ENCODE data around the gene DIS3L. TPM values are rescaled to one million over a fixed set of nuclear protein-coding genes. Genes with fewer than 3 reads are reported as not detected.

DIS3L gene
- total and polyA plus RNA-seq, 2 of the 13 experiments (the other 11 are each of a cell fraction or from before 2014, with no cell fraction given), result 21.0 to 50.5 TPM

- TF ChIP-seq HNF1B (CRISPR knock-in tag; IDR thresholded peaks at IDR 0.05), result no peak
- no peak for TF ChIP-seq RELA (CRISPR knock-in tag; IDR thresholded peaks at IDR 0.05)
- TF ChIP-seq ZBTB34 (CRISPR knock-in tag; IDR thresholded peaks at IDR 0.05), result no peak
- TF ChIP-seq ZNF431 (CRISPR knock-in tag; IDR thresholded peaks at IDR 0.05; ENCODE audit: borderline replicate concordance, low read depth), result 0 out of 2 replicates have a peak, but pooled peaks have one; percentile 30
- peak; percentile 35 for TF ChIP-seq HDAC1 (CRISPR knock-in tag; IDR thresholded peaks at IDR 0.05)
- TF ChIP-seq ZSCAN25 (CRISPR knock-in tag; IDR thresholded peaks at IDR 0.05), result peak; percentile 45; the same call in 1 of the 2 replicates
- no peak for TF ChIP-seq MED13 (CRISPR knock-in tag; IDR thresholded peaks at IDR 0.05)
- no peak; the same call in 1 of the 2 replicates for TF ChIP-seq KLF15 (CRISPR knock-in tag; IDR thresholded peaks at IDR 0.05; ENCODE audit: borderline replicate concordance)
- TF ChIP-seq ZNF253 (CRISPR knock-in tag; IDR thresholded peaks at IDR 0.05; ENCODE audit: borderline replicate concordance), result no peak
- no peak for TF ChIP-seq ZNF136 (CRISPR knock-in tag; IDR thresholded peaks at IDR 0.05; ENCODE audit: low read depth)
- 0 out of 2 replicates have a peak, but pooled peaks have one; percentile 18 for TF ChIP-seq ETV5 (CRISPR knock-in tag; IDR thresholded peaks at IDR 0.05; ENCODE audit: borderline replicate concordance)
- peak; percentile 35; the same call in 1 of the 2 replicates for TF ChIP-seq PATZ1 (CRISPR knock-in tag; IDR thresholded peaks at IDR 0.05)
- no peak for TF ChIP-seq ATAD3A (CRISPR knock-in tag; IDR thresholded peaks at IDR 0.05)
- no peak; the same call in none of the 2 replicates for TF ChIP-seq LCORL (IDR thresholded peaks at IDR 0.05)
- TF ChIP-seq LCORL (CRISPR knock-in tag; IDR thresholded peaks at IDR 0.05), result no peak
- TF ChIP-seq ZNF749 (CRISPR knock-in tag; IDR thresholded peaks at IDR 0.05; ENCODE audit: borderline replicate concordance), result peak; percentile 62; the same call in 1 of the 2 replicates
- no peak for TF ChIP-seq ZNF75D (CRISPR knock-in tag; IDR thresholded peaks at IDR 0.05; ENCODE audit: borderline replicate concordance)
- no peak for TF ChIP-seq ZKSCAN1 (IDR thresholded peaks at IDR 0.05; ENCODE audit: low read length)
- peak; percentile 47; the same call in 1 of the 2 replicates for TF ChIP-seq ZGPAT (CRISPR knock-in tag; IDR thresholded peaks at IDR 0.05)
- no peak for TF ChIP-seq ZNF570 (CRISPR knock-in tag; IDR thresholded peaks at IDR 0.05; ENCODE audit: borderline replicate concordance)
- peak; percentile 17; the same call in 1 of the 2 replicates for TF ChIP-seq FOXA3 (CRISPR knock-in tag; IDR thresholded peaks at IDR 0.05)
- no peak for TF ChIP-seq TRIM24 (CRISPR knock-in tag; IDR thresholded peaks at IDR 0.05)
- TF ChIP-seq HES4 (CRISPR knock-in tag; IDR thresholded peaks at IDR 0.05; ENCODE audit: borderline replicate concordance), result peak; percentile 81; the same call in 1 of the 2 replicates
- TF ChIP-seq NONO (IDR thresholded peaks at IDR 0.05), result no peak
- TF ChIP-seq NONO (CRISPR knock-in tag; conservative IDR thresholded peaks at IDR 0.05), result peak; percentile 76
Measured at GRCh38 chr15:66293419-66294156, at the start of gene DIS3L (continued).

All from HepG2 (cell line).